Ascending aorta (tissue), 2 donors: ENCODE results near the gene DLG1. TPM values are rescaled to one million over a fixed set of nuclear protein-coding genes. Genes with fewer than 3 reads are reported as not detected.

Source experiments
- DNase-seq, 2 donors: peaks; one replicate each; pipeline ENCODE4 v3.0.0-alpha.2; 2019; ENCODE audit warnings: low spot score in 2 of 2
- H3K27ac ChIP-seq, 2 donors: fragments of 200-600 bp; sonication (generic); one replicate each; pipeline ENCODE4 v1.5.1; 2016 to 2017; ENCODE audit warnings: mild to moderate bottlenecking in 1 of 2
- H3K27me3 ChIP-seq: fragments of 200-600 bp; sonication (generic); one replicate; pipeline ENCODE4 v1.5.1; 2017
- H3K36me3 ChIP-seq, 2 donors: fragments of 200-600 bp; sonication (generic); one replicate each; pipeline ENCODE4 v1.5.1; 2016
- H3K4me1 ChIP-seq, 2 donors: fragments of 200-600 bp; sonication (generic); one replicate each; pipeline ENCODE4 v1.5.1; 2016 to 2017; ENCODE audit warnings: mild to moderate bottlenecking in 1 of 2
- H3K4me3 ChIP-seq, 2 donors: fragments of 200-600 bp; sonication (generic); one replicate each; pipeline ENCODE4 v1.5.1; 2016 to 2017; ENCODE audit warnings: mild to moderate bottlenecking in 1 of 2
- H3K9me3 ChIP-seq, 2 donors: fragments of 200-600 bp; sonication (generic); one replicate each; pipeline ENCODE4 v1.5.1; 2016
- CTCF ChIP-seq, 3 experiments: fragments of 200-600 bp in 2 of 3; fragments of 450-650 bp in 1 of 3; sonication (generic) in 2 of 3; IDR thresholded peaks; one replicate each; pipeline ENCODE4 v1.5.1; 2016 to 2019; ENCODE audit warnings: antibody characterized with exemption in 3 of 3, mild to moderate bottlenecking in 1 of 3, moderate library complexity in 1 of 3
- intact Hi-C: fragments of 100-400 bp; cut with DNase I; formaldehyde crosslinking; loops from one replicate; pipeline ENCODE4 v1.15.1; 2023
- total RNA-seq: library from RNA; depleted of rRNA; stranded (reverse); fragments of >200 nt; gene quantifications from one replicate; pipeline ENCODE4 v1.1.0, GENCODE V29; 2016

DLG1 gene
- total RNA-seq, 1 donor from 2014 or later = 31.0 TPM

DNA sequence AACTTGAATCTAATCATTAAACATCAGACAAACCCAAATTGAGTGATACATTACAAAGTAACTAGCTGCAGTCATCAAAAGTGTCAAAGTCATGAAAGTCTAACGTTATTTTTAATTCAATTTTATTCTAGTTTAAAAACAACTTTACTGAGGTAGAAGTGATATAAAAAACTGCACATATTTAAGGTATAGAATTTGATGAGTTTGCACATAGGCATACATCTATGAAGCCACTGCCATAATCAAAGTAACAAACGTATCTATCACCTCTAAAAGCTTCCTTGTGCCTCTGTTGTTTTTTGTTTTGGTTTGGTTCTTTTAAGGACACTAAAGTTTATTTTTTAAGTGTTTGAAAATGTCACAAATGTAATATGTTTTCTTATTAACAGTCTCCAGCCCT, 130.9 kb downstream of the DLG1 start:
- Histone ChIP-seq H3K4me3 (no peak overlapping the region), H3K4me1 (no peaks in the 10 kb centered on the region), H3K9me3 (no peaks in the 10 kb centered on the region), H3K36me3 (no peaks in the 10 kb centered on the region), H3K27me3 (no peaks in the 10 kb centered on the region), H3K27ac (no peak overlapping the region)
- intact Hi-C loops = no loop called here
- no peak for DNase-seq
- no peak for TF ChIP-seq CTCF (IDR thresholded peaks at IDR 0.05)

DNA sequence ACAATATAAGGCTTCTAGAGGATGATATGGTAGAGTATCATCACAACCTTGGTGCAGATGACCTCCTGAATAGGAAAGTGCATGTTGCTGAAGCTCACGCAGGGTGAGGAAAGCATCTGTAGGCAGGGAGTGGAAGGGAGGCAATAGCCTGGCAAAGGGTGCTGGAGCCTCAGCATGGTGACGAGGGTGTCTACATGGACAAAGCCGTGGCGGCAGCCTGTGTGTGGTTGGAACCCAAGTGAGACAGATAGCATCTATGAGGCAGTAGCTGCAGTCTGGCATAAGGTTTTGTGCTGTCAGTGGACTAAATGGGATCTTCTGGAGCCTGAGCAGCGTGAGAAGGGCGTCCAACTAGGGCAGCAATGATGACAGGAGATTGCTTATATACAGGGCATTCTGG, 132.5 kb downstream of the DLG1 start:
- no peak for DNase-seq
- no peak overlapping the region for H3K27ac ChIP-seq
- H3K9me3 ChIP-seq = no peaks in the 10 kb centered on the region
- no peaks in the 10 kb centered on the region for H3K4me1 ChIP-seq
- intact Hi-C loops = no loop called here
- H3K36me3 ChIP-seq = no peaks in the 10 kb centered on the region
- no peak overlapping the region for H3K4me3 ChIP-seq
- TF ChIP-seq CTCF (IDR thresholded peaks at IDR 0.05) = no peak
- H3K27me3 ChIP-seq = no peaks in the 10 kb centered on the region

- no peak overlapping the region for H3K27ac ChIP-seq
- no peak for TF ChIP-seq CTCF (IDR thresholded peaks at IDR 0.05)
- no peak for DNase-seq
- H3K9me3 ChIP-seq = peaks cover 4 to 34% of the 10 kb centered on the region in 2 donors
- peaks cover 4% of the 10 kb centered on the region in 2 donors for H3K36me3 ChIP-seq
- intact Hi-C loops = no loop called here
- H3K4me1 ChIP-seq = no peaks in the 10 kb centered on the region
- H3K4me3 ChIP-seq = no peak overlapping the region
- H3K27me3 ChIP-seq = no peaks in the 10 kb centered on the region
These were observed 143.4 kb downstream of the DLG1 start for GRCh38 chr3:197155046-197155445.

DNA sequence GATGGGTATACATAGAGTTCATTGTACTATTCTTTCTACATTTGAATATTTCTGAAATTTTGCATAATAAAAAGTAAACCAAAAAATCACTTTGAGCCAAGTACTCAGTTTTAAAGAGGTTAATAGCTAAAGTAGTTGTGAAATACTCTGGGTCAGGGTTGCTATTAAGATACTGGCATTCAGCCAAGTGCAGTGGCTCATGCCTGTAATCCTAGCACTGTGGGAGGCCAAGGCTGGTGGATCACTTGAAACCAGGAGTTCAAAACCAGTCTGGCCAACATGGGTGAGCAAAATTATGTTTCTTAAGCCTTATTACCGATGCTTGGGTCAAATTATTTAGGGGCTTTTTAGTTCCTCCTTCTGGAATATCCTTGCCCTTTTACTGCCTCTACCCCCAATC, 146.8 kb downstream of the DLG1 start:
- H3K4me1 ChIP-seq = no peaks in the 10 kb centered on the region
- no peaks in the 10 kb centered on the region for H3K27me3 ChIP-seq
- no peak overlapping the region for H3K4me3 ChIP-seq
- DNase-seq = no peak
- no peak overlapping the region for H3K27ac ChIP-seq
- intact Hi-C loops = no loop called here
- H3K9me3 ChIP-seq = peaks cover 4 to 23% of the 10 kb centered on the region in 2 donors
- peaks cover 0 to 4% of the 10 kb centered on the region in 2 donors for H3K36me3 ChIP-seq
- TF ChIP-seq CTCF (IDR thresholded peaks at IDR 0.05) = no peak

DNA sequence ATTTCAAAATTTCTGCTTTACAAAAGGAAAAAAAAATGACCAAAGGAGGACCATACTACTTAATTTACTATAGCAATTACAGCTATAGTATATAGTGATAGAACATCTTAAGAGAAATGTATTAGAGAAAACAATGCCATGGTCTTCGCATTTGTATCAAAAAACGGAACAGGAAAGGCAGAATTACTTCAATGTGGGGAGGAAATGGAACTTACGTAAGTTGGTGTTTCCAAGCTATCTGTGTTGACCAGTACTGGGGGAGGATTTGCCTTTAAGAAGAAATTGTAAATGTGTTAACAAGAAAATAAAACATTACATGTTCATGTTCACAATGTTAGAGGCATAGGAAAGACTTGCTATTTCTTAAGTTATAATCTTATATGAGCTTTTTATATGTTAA, 148.9 kb downstream of the DLG1 start:
- no peak for DNase-seq
- intact Hi-C loops = no loop called here
- TF ChIP-seq CTCF (IDR thresholded peaks at IDR 0.05) = no peak

GRCh38 chr3:197144188-197144587, 154.2 kb downstream of the DLG1 start:
- Histone ChIP-seq H3K9me3 (no peaks in the 10 kb centered on the region), H3K4me1 (no peaks in the 10 kb centered on the region), H3K27ac (no peak overlapping the region), H3K27me3 (no peaks in the 10 kb centered on the region), H3K4me3 (no peak overlapping the region), H3K36me3 (peaks cover 0 to 9% of the 10 kb centered on the region in 2 donors)
- intact Hi-C loops = no loop called here
- no peak for TF ChIP-seq CTCF (IDR thresholded peaks at IDR 0.05)
- DNase-seq = no peak

More for the DNA sequence above, 148.9 kb downstream of the DLG1 start:
- H3K4me1 ChIP-seq = no peaks in the 10 kb centered on the region
- H3K27me3 ChIP-seq = no peaks in the 10 kb centered on the region
- peaks cover 0 to 2% of the 10 kb centered on the region in 2 donors for H3K9me3 ChIP-seq
- H3K36me3 ChIP-seq = no peaks in the 10 kb centered on the region
- H3K4me3 ChIP-seq = no peak overlapping the region
- no peak overlapping the region for H3K27ac ChIP-seq
